Osteoblast (primary cell): ENCODE data around the gene MDFIC. TPM values are rescaled to one million over a fixed set of nuclear protein-coding genes. Genes with fewer than 3 reads are reported as not detected.

Experiments
- DNase-seq: peaks from one replicate; pipeline ENCODE4 v3.0.0; 2011; ENCODE audit warnings: low spot score, mixed read lengths; ENCODE audit not compliant: insufficient read length; ENCODE audit errors: missing footprints
- H2AFZ ChIP-seq: 2 replicates; pipeline ENCODE4 v1.6.0; 2011; ENCODE audit warnings: mild to moderate bottlenecking, low read length
- H3K27ac ChIP-seq: 2 replicates; pipeline ENCODE4 v1.5.1; 2011; ENCODE audit warnings: mild to moderate bottlenecking, low read depth, low read length, moderate library complexity
- H3K27me3 ChIP-seq: 2 replicates; pipeline ENCODE4 v1.6.0; 2012; ENCODE audit warnings: mild to moderate bottlenecking, control low read depth, inconsistent platforms, low read length, moderate library complexity; ENCODE audit not compliant: insufficient read depth
- H3K36me3 ChIP-seq: 2 replicates; pipeline ENCODE4 v1.5.1; 2011; ENCODE audit warnings: mild to moderate bottlenecking, low read length, control low read depth, moderate library complexity; ENCODE audit not compliant: insufficient read depth
- H3K4me1 ChIP-seq: 2 replicates; pipeline ENCODE4 v1.5.1; 2011; ENCODE audit warnings: mild to moderate bottlenecking, low read length, control low read depth, moderate library complexity; ENCODE audit not compliant: insufficient read depth
- H3K4me2 ChIP-seq: 2 replicates; pipeline ENCODE4 v1.6.0; 2011; ENCODE audit warnings: mild to moderate bottlenecking, low read length; ENCODE audit not compliant: insufficient read depth
- H3K4me3 ChIP-seq: fragments of 200-600 bp; sonication (generic); 3 replicates; pipeline ENCODE4 v1.5.1; 2012; ENCODE audit warnings: mild to moderate bottlenecking, low read length, inconsistent platforms; ENCODE audit not compliant: insufficient read depth
- H3K79me2 ChIP-seq: 2 replicates; pipeline ENCODE4 v1.6.0; 2012; ENCODE audit warnings: mild to moderate bottlenecking, low read length, control low read depth, inconsistent platforms; ENCODE audit not compliant: insufficient read depth
- H3K9me3 ChIP-seq: 2 replicates; pipeline ENCODE4 v1.5.1; 2011; ENCODE audit warnings: low read depth, low read length, control low read depth
- H4K20me1 ChIP-seq: 2 replicates; pipeline ENCODE4 v1.6.0; 2012; ENCODE audit warnings: mild to moderate bottlenecking, low read length, control low read depth; ENCODE audit not compliant: insufficient read depth
- CTCF ChIP-seq: IDR thresholded peaks from 2 replicates; pipeline ENCODE4 v1.5.1; 2011; ENCODE audit warnings: mild to moderate bottlenecking, low read depth, low read length, moderate library complexity; ENCODE audit errors: extremely low read depth
- total RNA-seq: library from RNA; depleted of rRNA; stranded (reverse); fragments of >200 nt; gene quantifications from 2 replicates; pipeline ENCODE4 v1.2.3, GENCODE V29; 2012

Gene MDFIC
- total RNA-seq, 1 donor, result 68.8 TPM

DNA sequence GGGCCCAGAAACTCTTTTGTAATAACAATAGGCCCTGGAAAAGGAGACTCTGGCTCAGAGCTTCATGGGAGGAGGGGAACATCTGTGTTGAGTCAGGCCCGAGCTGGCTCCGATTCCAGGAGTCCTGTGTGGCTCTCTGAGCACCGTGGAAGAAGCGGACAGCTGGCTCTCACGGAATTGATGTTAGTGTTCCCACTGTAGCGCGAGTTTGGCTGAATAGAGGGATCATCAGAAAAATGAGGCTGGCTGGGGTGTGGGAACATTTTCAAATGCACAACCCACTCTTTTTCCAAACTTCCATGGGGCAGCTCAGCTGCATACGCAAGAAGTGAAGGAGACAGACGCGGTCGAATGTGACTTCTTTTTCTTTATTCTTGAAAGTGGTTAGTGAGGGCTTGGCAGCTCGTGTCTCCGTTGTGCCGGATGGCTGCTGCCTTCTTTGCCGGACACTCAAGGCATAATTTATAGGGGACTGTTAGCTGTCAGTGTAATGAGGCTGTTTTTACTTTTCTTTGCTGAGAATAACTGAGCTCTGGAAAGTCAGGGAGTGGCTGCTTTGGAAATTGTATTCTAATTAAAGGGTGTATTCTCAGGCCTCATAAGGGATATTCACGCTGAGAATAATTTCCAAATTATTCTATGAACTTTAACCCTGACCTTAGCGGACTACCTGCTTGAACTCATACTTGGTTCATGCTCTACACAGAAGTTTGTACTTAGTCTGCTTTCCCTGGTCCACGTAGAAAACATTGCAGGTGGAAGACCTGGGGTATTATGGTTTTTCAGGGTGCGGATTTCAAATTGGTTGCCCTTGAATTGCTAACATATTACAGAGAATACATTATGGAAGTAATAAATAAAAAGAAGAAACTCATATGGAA is 23.1 kb downstream of the MDFIC start:
- Histone ChIP-seq H4K20me1 (no peaks in the 10 kb centered on the region), H3K4me2 (peak overlapping the region; percentile 64), H3K36me3 (peaks cover 6% of the 10 kb centered on the region), H3K4me3 (peak overlapping the region; percentile 47), H3K27me3 (no peaks in the 10 kb centered on the region), H3K27ac (peak overlapping the region; percentile 86), H3K79me2 (peaks cover 61% of the 10 kb centered on the region), H3K4me1 (peaks cover 18% of the 10 kb centered on the region), H3K9me3 (no peaks in the 10 kb centered on the region), H2AFZ (peak overlapping the region; percentile 52)
- peak; percentile 80 for DNase-seq
- no peak for TF ChIP-seq CTCF

- H4K20me1 ChIP-seq, result no peaks in the 10 kb centered on the region
- DNase-seq, result peak; percentile 35
- H3K27me3 ChIP-seq, result no peaks in the 10 kb centered on the region
- peaks cover 56% of the 10 kb centered on the region for H3K79me2 ChIP-seq
- no peak overlapping the region for H3K27ac ChIP-seq
- no peak overlapping the region for H2AFZ ChIP-seq
- H3K4me3 ChIP-seq, result no peak overlapping the region
- H3K9me3 ChIP-seq, result no peaks in the 10 kb centered on the region
- TF ChIP-seq CTCF, result no peak
- no peaks in the 10 kb centered on the region for H3K36me3 ChIP-seq
- peaks cover 10% of the 10 kb centered on the region for H3K4me1 ChIP-seq
- no peak overlapping the region for H3K4me2 ChIP-seq
These were observed 27.3 kb downstream of the MDFIC start for GRCh38 chr7:114949231-114949630.

DNA sequence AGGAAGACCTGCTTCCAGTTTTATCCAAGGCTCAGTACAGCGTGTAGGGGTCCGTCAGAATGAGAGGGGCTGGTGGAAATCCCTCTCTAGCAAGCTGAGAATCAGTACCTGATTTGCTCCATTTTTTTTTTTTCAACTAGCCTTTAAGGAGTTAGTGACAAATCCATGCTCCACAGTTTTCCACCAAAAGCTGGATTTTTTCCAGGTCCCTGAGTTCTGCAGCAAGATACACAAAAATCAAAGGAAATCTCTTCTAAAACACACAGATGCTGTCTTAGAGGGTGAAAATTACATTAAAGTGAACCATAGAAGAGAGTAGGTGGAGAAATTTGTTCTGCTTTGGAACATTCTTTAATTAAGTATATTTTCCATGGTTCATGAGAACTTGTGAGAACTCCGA is 30.4 kb downstream of the MDFIC start:
- Histone ChIP-seq H3K27ac (no peak overlapping the region), H3K36me3 (no peaks in the 10 kb centered on the region), H2AFZ (no peak overlapping the region), H3K27me3 (no peaks in the 10 kb centered on the region), H3K79me2 (peaks cover 67% of the 10 kb centered on the region), H3K9me3 (no peaks in the 10 kb centered on the region), H3K4me1 (no peaks in the 10 kb centered on the region), H4K20me1 (no peaks in the 10 kb centered on the region), H3K4me2 (no peak overlapping the region), H3K4me3 (no peak overlapping the region)
- no peak for TF ChIP-seq CTCF
- no peak for DNase-seq

GRCh38 chr7:114953724-114954123 is 31.8 kb downstream of the MDFIC start:
- Histone ChIP-seq H3K27ac (no peak overlapping the region), H3K27me3 (no peaks in the 10 kb centered on the region), H3K36me3 (no peaks in the 10 kb centered on the region), H2AFZ (no peak overlapping the region), H4K20me1 (no peaks in the 10 kb centered on the region), H3K4me3 (no peak overlapping the region), H3K9me3 (no peaks in the 10 kb centered on the region), H3K79me2 (peaks cover 64% of the 10 kb centered on the region), H3K4me2 (no peak overlapping the region), H3K4me1 (no peaks in the 10 kb centered on the region)
- no peak for DNase-seq
- TF ChIP-seq CTCF, result peak; percentile 16
